ENCODE data around the gene TFR2.

TFR2 gene

GRCh38 chr7:100649826-100650565, 8.6 kb upstream of the TFR2 start:
- DNase-seq: no peak

GRCh38 chr7:100642534-100642907, 1.2 kb upstream of the TFR2 start:
- no peak for DNase-seq

GRCh38 chr7:100641860-100642533, 645 bp upstream of the TFR2 start:
- DNase-seq: no peak

GRCh38 chr7:100640517-100641440, 573 bp downstream of the TFR2 start:
- DNase-seq: no peak

- DNase-seq: no peak
These were observed 1.3 kb downstream of the TFR2 start for GRCh38 chr7:100639995-100640516.

- no peak for DNase-seq
These were observed 8.2 kb downstream of the TFR2 start for GRCh38 chr7:100632951-100633717.

GRCh38 chr7:100630066-100630465, 11.3 kb downstream of the TFR2 start:
- no peak for DNase-seq

- DNase-seq: no peak
These were observed 12.1 kb downstream of the TFR2 start for GRCh38 chr7:100629117-100629716.

- no peak for DNase-seq
These were observed 14.2 kb downstream of the TFR2 start for GRCh38 chr7:100627238-100627549.

GRCh38 chr7:100626530-100627237, 14.7 kb downstream of the TFR2 start:
- DNase-seq: no peak

- DNase-seq: no peak
These were observed 15.3 kb downstream of the TFR2 start for GRCh38 chr7:100626055-100626454.

- no peak for DNase-seq
These were observed 17.2 kb downstream of the TFR2 start for GRCh38 chr7:100623951-100624824.

GRCh38 chr7:100621554-100621953, 19.8 kb downstream of the TFR2 start:
- DNase-seq: no peak

- DNase-seq: no peak
These were observed 20.5 kb downstream of the TFR2 start for GRCh38 chr7:100620804-100621203.

- DNase-seq: no peak
These were observed 21.1 kb downstream of the TFR2 start for GRCh38 chr7:100620239-100620638.

GRCh38 chr7:100614308-100614861, 27.0 kb downstream of the TFR2 start:
- DNase-seq: no peak

GRCh38 chr7:100613412-100614175, 27.8 kb downstream of the TFR2 start:
- DNase-seq: no peak

GRCh38 chr7:100612730-100613390, 28.5 kb downstream of the TFR2 start:
- DNase-seq: no peak
